Esophagus muscularis mucosa (tissue), 4 donors: ENCODE measurements around the gene CR2.

Source experiments
- EP300 ChIP-seq: sonication (generic); formaldehyde crosslinking; IDR thresholded peaks from one replicate; pipeline ENCODE4 v1.6.1; 2017; ENCODE audit warnings: antibody characterized with exemption
- POLR2A ChIP-seq: fragments of 450-650 bp; IDR thresholded peaks from one replicate; pipeline ENCODE4 v1.6.1; 2017; ENCODE audit warnings: antibody characterized with exemption, moderate library complexity, mild to moderate bottlenecking, low read depth
- POLR2AphosphoS5 ChIP-seq, 2 donors: sonication (generic); formaldehyde crosslinking; IDR thresholded peaks; one replicate each; pipeline ENCODE4 v1.6.1; 2017; ENCODE audit warnings: antibody characterized with exemption in 2 of 2
- TF ChIP-seq, protein P1 (sequence below), 3 experiments: fragments of 200-600 bp in 2 of 3; fragments of 450-650 bp in 1 of 3; sonication (generic) in 2 of 3; IDR thresholded peaks; one replicate each; pipeline ENCODE4 v1.5.1; 2017 to 2019; ENCODE audit warnings: antibody characterized with exemption in 3 of 3, mild to moderate bottlenecking in 2 of 3, moderate library complexity in 1 of 3

DNA sequence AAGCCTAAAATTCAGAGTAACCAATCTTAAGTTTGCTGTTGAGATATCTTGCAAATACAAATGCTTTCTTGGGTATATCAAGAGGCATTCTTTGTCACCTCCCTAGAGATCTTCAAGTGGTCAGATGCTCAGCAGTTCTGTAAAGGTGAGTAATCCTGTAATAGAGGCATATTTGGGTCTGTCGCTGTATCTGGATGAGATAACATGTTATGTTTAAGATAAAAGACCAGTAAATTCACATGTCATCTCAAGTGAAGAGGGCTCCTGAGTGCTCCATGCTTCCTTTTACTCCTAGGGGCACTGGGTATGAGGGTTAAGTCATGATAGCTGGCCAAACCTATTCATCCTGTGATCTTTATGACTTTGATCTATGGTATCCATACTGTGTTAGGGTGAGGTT lies 7.5 kb downstream of the CR2 start:
- TF ChIP-seq, protein P1, sequence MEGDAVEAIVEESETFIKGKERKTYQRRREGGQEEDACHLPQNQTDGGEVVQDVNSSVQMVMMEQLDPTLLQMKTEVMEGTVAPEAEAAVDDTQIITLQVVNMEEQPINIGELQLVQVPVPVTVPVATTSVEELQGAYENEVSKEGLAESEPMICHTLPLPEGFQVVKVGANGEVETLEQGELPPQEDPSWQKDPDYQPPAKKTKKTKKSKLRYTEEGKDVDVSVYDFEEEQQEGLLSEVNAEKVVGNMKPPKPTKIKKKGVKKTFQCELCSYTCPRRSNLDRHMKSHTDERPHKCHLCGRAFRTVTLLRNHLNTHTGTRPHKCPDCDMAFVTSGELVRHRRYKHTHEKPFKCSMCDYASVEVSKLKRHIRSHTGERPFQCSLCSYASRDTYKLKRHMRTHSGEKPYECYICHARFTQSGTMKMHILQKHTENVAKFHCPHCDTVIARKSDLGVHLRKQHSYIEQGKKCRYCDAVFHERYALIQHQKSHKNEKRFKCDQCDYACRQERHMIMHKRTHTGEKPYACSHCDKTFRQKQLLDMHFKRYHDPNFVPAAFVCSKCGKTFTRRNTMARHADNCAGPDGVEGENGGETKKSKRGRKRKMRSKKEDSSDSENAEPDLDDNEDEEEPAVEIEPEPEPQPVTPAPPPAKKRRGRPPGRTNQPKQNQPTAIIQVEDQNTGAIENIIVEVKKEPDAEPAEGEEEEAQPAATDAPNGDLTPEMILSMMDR (IDR thresholded peaks at IDR 0.05) = no peak
- TF ChIP-seq POLR2A (no peak), EP300 (no peak), POLR2AphosphoS5 (IDR thresholded peaks at IDR 0.05) (no peak)
